Ammon's horn (tissue), 1 donor: ENCODE measurements around the gene NTN1.
A peak's percentile ranks its signal among the peaks of the same experiment; 100 is the strongest.

Source experiments
- DNase-seq: peaks from one replicate; pipeline ENCODE4 v3.0.0-alpha.2; 2016; ENCODE audit warnings: low spot score

The NTN1 gene

DNA sequence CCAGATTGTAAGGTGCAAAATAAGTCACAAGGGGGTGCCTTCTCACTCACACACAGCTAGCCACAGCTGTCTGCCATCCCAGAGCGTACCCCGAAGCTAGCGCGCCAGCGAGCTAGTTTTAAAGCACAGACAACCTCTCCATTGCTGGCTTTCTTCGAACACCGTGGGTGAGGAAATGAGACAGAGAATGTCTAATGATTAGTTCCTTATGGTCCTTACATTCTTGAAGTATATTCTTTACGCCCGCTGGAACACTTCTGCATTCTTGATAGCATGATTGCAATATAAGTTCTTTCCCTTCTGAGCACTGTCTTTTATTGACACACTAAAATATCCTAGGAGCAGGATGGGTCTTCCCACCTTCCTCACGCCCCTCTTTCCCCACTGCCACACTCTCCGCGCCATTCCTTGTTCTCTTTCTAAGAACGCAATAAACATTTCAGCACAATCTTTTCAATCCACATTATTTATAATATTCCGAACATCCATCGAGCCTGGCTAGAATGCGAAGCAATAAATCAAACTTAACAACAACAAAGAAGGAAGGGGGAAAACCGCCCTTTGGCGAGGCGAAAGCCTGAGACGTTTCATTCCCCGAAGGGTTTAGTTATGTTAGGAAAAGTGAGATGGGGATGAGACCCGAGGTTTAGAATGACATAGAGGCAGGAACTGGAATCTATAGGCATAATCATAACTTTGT is 251.3 kb downstream of the NTN1 start:
- DNase-seq = no peak

- DNase-seq = peak; percentile 32
These were observed 252.4 kb downstream of the NTN1 start for GRCh38 chr17:9273428-9274391.

DNA sequence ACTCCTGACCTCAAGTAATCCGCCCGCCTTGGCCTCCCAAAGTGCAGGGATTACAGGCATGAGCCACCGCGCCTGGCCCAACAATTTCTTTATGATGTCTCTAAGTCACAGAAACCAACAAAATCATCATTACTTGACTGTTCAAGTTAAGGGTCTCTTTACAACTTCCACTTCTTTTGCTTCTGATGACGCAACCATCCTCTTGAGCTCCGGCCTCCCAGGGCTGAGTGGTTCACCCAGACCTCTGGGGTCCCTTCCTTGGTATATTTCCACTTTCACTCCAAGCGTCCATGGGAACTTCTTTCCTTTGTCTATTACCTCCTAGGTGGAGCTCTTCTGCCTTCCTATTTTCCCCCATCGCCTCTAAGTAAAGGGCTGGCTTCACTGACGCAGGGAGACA is 253.7 kb downstream of the NTN1 start:
- DNase-seq = no peak

DNA sequence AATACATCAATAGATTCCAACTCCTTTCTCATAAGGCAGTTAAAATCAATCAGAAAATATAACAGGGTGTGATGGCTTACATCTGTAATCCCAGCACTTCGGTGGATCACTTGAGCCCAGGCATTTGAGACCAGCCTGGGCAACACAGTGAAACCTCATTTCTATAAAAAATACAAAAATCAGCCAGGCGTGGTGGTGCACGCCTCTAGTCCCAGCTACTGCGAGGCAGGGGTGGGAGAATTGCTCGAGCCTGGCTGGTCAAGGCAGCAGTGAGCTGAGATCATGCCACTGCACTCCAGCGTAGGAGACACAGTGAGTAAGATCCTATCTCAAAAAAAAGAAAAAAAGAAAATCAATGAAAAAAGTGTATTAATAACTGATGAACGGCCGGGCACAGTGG is 258.6 kb downstream of the NTN1 start:
- no peak for DNase-seq

GRCh38 chr17:9283909-9284308 is 262.6 kb downstream of the NTN1 start:
- no peak for DNase-seq

DNA sequence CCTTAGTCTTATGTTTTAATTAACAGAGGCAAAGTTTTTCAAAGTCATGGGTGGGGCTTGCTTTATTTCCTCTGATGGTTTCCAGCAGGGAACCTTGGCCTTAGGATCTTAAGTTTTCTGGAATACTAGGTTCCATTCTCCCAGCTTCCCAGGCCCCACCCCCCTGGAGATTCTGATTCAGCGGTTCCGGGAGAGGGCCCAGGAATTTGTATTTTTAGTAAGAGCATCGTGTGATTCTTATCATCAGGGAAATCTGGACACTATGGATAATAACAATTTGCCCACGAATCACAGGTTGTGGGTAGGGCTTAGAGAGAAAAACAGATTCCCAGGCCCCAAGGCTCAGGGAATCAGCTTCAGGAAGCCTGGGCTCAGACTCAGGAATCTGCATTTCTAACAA is 263.6 kb downstream of the NTN1 start:
- DNase-seq = no peak

DNA sequence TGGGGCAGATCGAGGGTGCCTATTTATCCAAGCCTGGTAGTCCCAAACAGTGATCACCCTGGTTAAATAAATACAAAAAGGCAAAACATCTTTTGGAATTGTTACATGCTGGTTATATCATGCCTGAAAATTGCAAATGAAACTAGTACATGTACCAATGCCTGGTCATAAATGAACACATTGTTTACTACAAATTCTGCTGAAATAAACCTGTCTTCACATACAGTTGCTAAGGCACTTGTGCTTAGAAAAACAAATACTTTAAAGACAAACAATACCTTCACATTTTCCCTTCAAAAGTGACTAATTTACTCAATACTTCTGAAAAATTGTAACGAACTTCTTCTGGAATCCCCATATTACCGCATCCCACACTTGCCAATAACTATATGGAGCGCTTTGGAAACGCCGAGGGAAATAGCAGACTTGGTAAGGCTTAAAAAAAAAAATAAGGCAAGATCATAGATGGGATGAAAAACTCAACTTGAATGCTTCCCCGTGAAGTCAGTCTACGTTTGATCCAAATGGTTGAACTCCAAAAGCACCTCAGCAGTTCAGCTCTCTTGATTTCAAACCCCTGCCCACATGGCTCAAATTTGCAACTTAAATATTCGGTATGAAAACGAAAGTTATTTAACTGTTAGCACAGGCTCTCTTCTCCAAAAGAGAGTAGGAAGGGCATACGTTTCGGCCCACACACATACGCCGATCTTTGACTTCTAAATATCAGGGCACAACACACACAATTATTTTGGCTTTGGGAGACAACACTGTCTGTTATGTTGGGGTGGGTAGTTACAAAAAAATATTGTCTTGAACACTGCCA is 264.5 kb downstream of the NTN1 start:
- peak; percentile 12 for DNase-seq

DNA sequence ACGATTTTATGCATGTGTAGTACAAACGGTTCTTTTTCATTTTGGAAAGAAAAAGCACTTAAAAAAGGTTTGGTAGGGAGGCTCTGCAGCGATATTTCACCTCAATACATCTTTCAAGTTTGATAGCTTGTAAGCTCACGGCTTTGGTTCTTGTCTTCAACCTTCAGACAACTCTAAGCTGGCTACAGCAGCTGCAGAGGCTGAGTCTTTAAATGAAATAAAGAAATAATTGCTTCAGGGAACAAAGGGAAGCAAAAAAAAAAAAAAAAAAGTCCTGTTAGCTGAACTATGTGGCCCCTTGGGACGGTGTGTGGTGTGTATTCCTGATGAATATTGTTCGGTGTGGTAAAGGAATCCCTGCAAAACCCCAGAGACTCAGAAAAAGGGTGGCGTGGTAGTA is 265.1 kb downstream of the NTN1 start:
- no peak for DNase-seq

DNA sequence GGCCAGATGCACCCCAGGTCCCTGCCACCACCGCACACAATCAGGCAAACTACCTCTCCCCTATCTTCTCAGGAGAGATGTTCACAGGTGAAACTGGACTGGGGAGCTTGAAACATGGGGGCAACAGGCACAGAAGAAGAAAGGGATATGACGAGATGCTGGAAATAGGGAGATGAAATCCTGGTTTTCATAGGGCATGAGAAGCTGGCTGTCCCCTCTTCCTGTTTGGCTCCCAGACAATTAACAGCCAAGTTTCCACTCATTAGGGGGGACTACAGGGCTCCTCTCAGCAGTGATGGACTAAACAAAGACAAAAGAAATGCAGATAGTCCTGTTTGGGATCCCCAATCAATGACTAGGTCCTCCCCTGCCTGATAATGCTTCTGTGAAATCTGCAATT is 266.0 kb downstream of the NTN1 start:
- DNase-seq = no peak

- DNase-seq = no peak
These were observed 268.9 kb downstream of the NTN1 start for GRCh38 chr17:9290226-9290613.

GRCh38 chr17:9291912-9292560 is 270.7 kb downstream of the NTN1 start:
- DNase-seq = peak; percentile 68

- no peak for DNase-seq
These were observed 271.2 kb downstream of the NTN1 start for GRCh38 chr17:9292561-9292941.
